ENCODE data around the gene GMPPB. TPM values are rescaled to one million over a fixed set of nuclear protein-coding genes. Genes with fewer than 3 reads are reported as not detected.
A peak's percentile ranks its signal among the peaks of the same experiment; 100 is the strongest.

Gene GMPPB
- 10 to 100 TPM; 28.5 to 85.6 (median 57.7) TPM for total RNA-seq

- Histone ChIP-seq H3K4me1 (peaks cover 23 to 35% of the 10 kb centered on the region in 2 donors), H3K9me3 (no peaks in the 10 kb centered on the region), H3K4me3 (replicated peaks in 1 of 3) (peak within 1 kb of the TSS; percentile 86 to 98 (median 96)), H3K27ac (peak within 1 kb of the TSS; percentile 88 to 98 (median 88)), H3K36me3 (peaks cover 18 to 23% of the 10 kb centered on the region in 2 donors), H3K27me3 (no peaks in the 10 kb centered on the region)
- peak; percentile 99 for DNase-seq
- intact Hi-C loops (cut with DNase I): loop anchor here (5.0 kb wide), 1 partner anchor 63 kb away; the partner anchor contains the start of gene IP6K1
- TF ChIP-seq POLR2A (IDR thresholded peaks at IDR 0.05): peak; percentile 40 to 80
- peak in 1 of 6 experiments; percentile 5 for TF ChIP-seq CTCF (IDR thresholded peaks at IDR 0.05)
- 1 to 4% methylated on average over 10 to 38 of the region's 102 CpGs for WGBS, 2 donors
Measured at GRCh38 chr3:49723628-49724551, at the start of gene GMPPB. Gene GMPPB (minus strand): TSS chr3:49723951. CDS start chr3:49723726, 225 bp downstream.

GRCh38 chr3:49772703-49773102 lies 49.0 kb upstream of the GMPPB start:
- TF ChIP-seq CTCF (IDR thresholded peaks at IDR 0.05) (no peak), POLR2A (IDR thresholded peaks at IDR 0.05) (no peak)
- H3K27me3 ChIP-seq: no peaks in the 10 kb centered on the region
- no peak overlapping the region for H3K4me3 ChIP-seq (replicated peaks in 1 of 3)
- intact Hi-C loops (cut with DNase I): no loop called here
- no peaks in the 10 kb centered on the region for H3K9me3 ChIP-seq
- H3K4me1 ChIP-seq: no peaks in the 10 kb centered on the region
- WGBS, 2 donors: 97% methylated on average over 2 of the region's 2 CpGs
- H3K27ac ChIP-seq: no peak overlapping the region
- H3K36me3 ChIP-seq: peaks cover 0 to 3% of the 10 kb centered on the region in 2 donors
- no peak for DNase-seq

- 72 to 89% methylated on average over 1 of the region's 1 CpG for WGBS, 2 donors
Measured at GRCh38 chr3:49771340-49771938, 47.7 kb upstream of the GMPPB start.

GRCh38 chr3:49769926-49770325 lies 46.2 kb upstream of the GMPPB start:
- DNase-seq: no peak
- Histone ChIP-seq H3K27ac (no peak overlapping the region), H3K9me3 (no peaks in the 10 kb centered on the region), H3K4me1 (no peaks in the 10 kb centered on the region), H3K36me3 (no peaks in the 10 kb centered on the region), H3K27me3 (no peaks in the 10 kb centered on the region), H3K4me3 (replicated peaks in 1 of 3) (no peak overlapping the region)
- intact Hi-C loops (cut with DNase I): no loop called here
- TF ChIP-seq CTCF (IDR thresholded peaks at IDR 0.05): no peak

More at GRCh38 chr3:49771340-49771938, 47.7 kb upstream of the GMPPB start:
- no peak for TF ChIP-seq CTCF (IDR thresholded peaks at IDR 0.05)
- TF ChIP-seq POLR2A (IDR thresholded peaks at IDR 0.05): no peak
- DNase-seq: no peak
- H3K27me3 ChIP-seq: no peaks in the 10 kb centered on the region
- no peaks in the 10 kb centered on the region for H3K9me3 ChIP-seq
- no peaks in the 10 kb centered on the region for H3K36me3 ChIP-seq
- no peak overlapping the region for H3K4me3 ChIP-seq (replicated peaks in 1 of 3)
- intact Hi-C loops (cut with DNase I): no loop called here
- H3K4me1 ChIP-seq: no peaks in the 10 kb centered on the region
- no peak overlapping the region for H3K27ac ChIP-seq

Measured in thyroid gland (tissue), 4 donors.